Measurements from ENCODE around the gene GEMIN7. TPM values are rescaled to one million over a fixed set of nuclear protein-coding genes. Genes with fewer than 3 reads are reported as not detected.

The GEMIN7 gene
- total RNA-seq, 1 donor = 14.8 TPM

GRCh38 chr19:45057444-45057843 lies 21.6 kb upstream of the GEMIN7 start:
- Histone ChIP-seq H3K4me1 (ENCODE audit: insufficient read depth, low read length) (no peaks in the 10 kb centered on the region), H2AFZ (ENCODE audit: low read length) (no peak overlapping the region), H4K20me1 (ENCODE audit: insufficient read depth, low read length) (peaks cover 36% of the 10 kb centered on the region), H3K9me3 (ENCODE audit: low read depth, low read length) (no peaks in the 10 kb centered on the region), H3K4me2 (ENCODE audit: insufficient read depth, low read length) (no peak overlapping the region), H3K36me3 (ENCODE audit: insufficient read depth, low read length) (peaks cover 85% of the 10 kb centered on the region), H3K4me3 (ENCODE audit: insufficient read depth, low read length) (no peak overlapping the region), H3K27ac (ENCODE audit: low read depth, low read length) (no peak overlapping the region), H3K27me3 (ENCODE audit: insufficient read depth, low read length) (no peaks in the 10 kb centered on the region), H3K79me2 (ENCODE audit: insufficient read depth, low read length) (peaks cover 24% of the 10 kb centered on the region)
- DNase-seq (ENCODE audit: insufficient read length, low spot score, missing footprints) = peak; percentile 14
- no peak for TF ChIP-seq CTCF (IDR thresholded peaks at IDR 0.05; ENCODE audit: extremely low read depth, low read depth, low read length)

GRCh38 chr19:45058622-45059159 lies 20.4 kb upstream of the GEMIN7 start:
- Histone ChIP-seq H3K27me3 (ENCODE audit: insufficient read depth, low read length) (no peaks in the 10 kb centered on the region), H3K36me3 (ENCODE audit: insufficient read depth, low read length) (peaks cover 84% of the 10 kb centered on the region), H3K4me1 (ENCODE audit: insufficient read depth, low read length) (no peaks in the 10 kb centered on the region), H2AFZ (ENCODE audit: low read length) (no peak overlapping the region), H3K27ac (ENCODE audit: low read depth, low read length) (no peak overlapping the region), H3K9me3 (ENCODE audit: low read depth, low read length) (no peaks in the 10 kb centered on the region), H3K79me2 (ENCODE audit: insufficient read depth, low read length) (peaks cover 14% of the 10 kb centered on the region), H3K4me3 (ENCODE audit: insufficient read depth, low read length) (no peak overlapping the region), H3K4me2 (ENCODE audit: insufficient read depth, low read length) (no peak overlapping the region), H4K20me1 (ENCODE audit: insufficient read depth, low read length) (peaks cover 29% of the 10 kb centered on the region)
- TF ChIP-seq CTCF (IDR thresholded peaks at IDR 0.05; ENCODE audit: extremely low read depth, low read depth, low read length) = no peak
- peak; percentile 59 for DNase-seq (ENCODE audit: insufficient read length, low spot score, missing footprints)

- Histone ChIP-seq H3K79me2 (ENCODE audit: insufficient read depth, low read length) (peaks cover 10% of the 10 kb centered on the region), H4K20me1 (ENCODE audit: insufficient read depth, low read length) (peaks cover 29% of the 10 kb centered on the region), H3K4me2 (ENCODE audit: insufficient read depth, low read length) (no peak overlapping the region), H2AFZ (ENCODE audit: low read length) (no peak overlapping the region), H3K36me3 (ENCODE audit: insufficient read depth, low read length) (peaks cover 84% of the 10 kb centered on the region), H3K4me3 (ENCODE audit: insufficient read depth, low read length) (no peak overlapping the region), H3K4me1 (ENCODE audit: insufficient read depth, low read length) (no peaks in the 10 kb centered on the region), H3K27me3 (ENCODE audit: insufficient read depth, low read length) (no peaks in the 10 kb centered on the region), H3K9me3 (ENCODE audit: low read depth, low read length) (no peaks in the 10 kb centered on the region), H3K27ac (ENCODE audit: low read depth, low read length) (no peak overlapping the region)
- DNase-seq (ENCODE audit: insufficient read length, low spot score, missing footprints) = peak; percentile 99
- peak; percentile 90 for TF ChIP-seq CTCF (IDR thresholded peaks at IDR 0.05; ENCODE audit: extremely low read depth, low read depth, low read length)
These were observed 19.6 kb upstream of the GEMIN7 start for GRCh38 chr19:45059258-45059965.

- H3K4me2 ChIP-seq (ENCODE audit: insufficient read depth, low read length) = no peak overlapping the region
- no peak overlapping the region for H2AFZ ChIP-seq (ENCODE audit: low read length)
- TF ChIP-seq CTCF (IDR thresholded peaks at IDR 0.05; ENCODE audit: extremely low read depth, low read depth, low read length) = no peak
- H3K27me3 ChIP-seq (ENCODE audit: insufficient read depth, low read length) = no peaks in the 10 kb centered on the region
- H3K79me2 ChIP-seq (ENCODE audit: insufficient read depth, low read length) = peaks cover 12% of the 10 kb centered on the region
- H3K4me1 ChIP-seq (ENCODE audit: insufficient read depth, low read length) = no peaks in the 10 kb centered on the region
- peaks cover 28% of the 10 kb centered on the region for H4K20me1 ChIP-seq (ENCODE audit: insufficient read depth, low read length)
- H3K4me3 ChIP-seq (ENCODE audit: insufficient read depth, low read length) = no peak overlapping the region
- peaks cover 78% of the 10 kb centered on the region for H3K36me3 ChIP-seq (ENCODE audit: insufficient read depth, low read length)
- peak; percentile 73 for DNase-seq (ENCODE audit: insufficient read length, low spot score, missing footprints)
- H3K27ac ChIP-seq (ENCODE audit: low read depth, low read length) = no peak overlapping the region
- no peaks in the 10 kb centered on the region for H3K9me3 ChIP-seq (ENCODE audit: low read depth, low read length)
These were observed 17.1 kb upstream of the GEMIN7 start for GRCh38 chr19:45061965-45062364.

Measured in osteoblast (primary cell).